GM12878 (cell line): ENCODE results near the gene PJA2. TPM values are rescaled to one million over a fixed set of nuclear protein-coding genes. Genes with fewer than 3 reads are reported as not detected.

Source experiments
- ATAC-seq: fragments of 200-7000 bp; cut with Tn5 transposase; 3 replicates; pipeline ENCODE4 v1.9.1; 2020; ENCODE audit warnings: mild to moderate bottlenecking, moderate library complexity
- BruUV-seq: library from RNA; stranded (reverse); fragments of 400-500 nt; replicated peaks from 2 replicates; lab custom pipeline; 2021; lab: Mats Ljungman, UMichigan
- CTCF ChIA-PET: fragments of 300-600 bp; sonication (Branson Sonifier 250); formaldehyde crosslinking; extraction: SDS; loops from one replicate; lab custom pipeline; 2021; ENCODE audit warnings: inconsistent platforms; lab: Yijun Ruan, JAX
- POLR2A ChIA-PET: fragments of 350-600 bp; formaldehyde crosslinking; extraction: SDS; loops from one replicate; lab custom pipeline; 2021; ENCODE audit warnings: inconsistent platforms; lab: Charles Lee
- RAD21 ChIA-PET: fragments of 300-600 bp; sonication (Branson Sonifier 250); formaldehyde crosslinking; loops from one replicate; lab custom pipeline; 2023; ENCODE audit warnings: antibody characterized with exemption; ENCODE audit not compliant: unreplicated experiment; lab: Charles Lee
- SMC1A ChIA-PET: fragments of 300-600 bp; sonication (Branson Sonifier 250); formaldehyde crosslinking; loops from one replicate; lab custom pipeline; 2023; ENCODE audit not compliant: unreplicated experiment, uncharacterized antibody; lab: Charles Lee
- DNase-seq: peaks from one replicate; pipeline ENCODE4 v3.0.0-alpha.2; 2011; ENCODE audit warnings: low read depth, low spot score
- FAIRE-seq: peaks from 3 replicates; lab custom pipeline; 2011; peaks lifted over from hg19 to GRCh38; lab: Jason Lieb, UNC
- H2AFZ ChIP-seq: 2 replicates; pipeline ENCODE4 v1.6.0; 2011; ENCODE audit warnings: low read depth, low read length, control low read depth; ENCODE audit not compliant: control insufficient read depth
- H3K27ac ChIP-seq: 2 replicates; pipeline ENCODE4 v1.5.1; 2011; ENCODE audit warnings: control low read depth; ENCODE audit not compliant: control insufficient read depth, insufficient read depth
- H3K27me3 ChIP-seq, 2 experiments: replicated peaks in 1 of 2; 2 replicates each; pipeline versions ENCODE4 v1.6.0 to v1.6.1; 2011; ENCODE audit warnings: low read length in 1 of 2; ENCODE audit not compliant: control insufficient read depth in 2 of 2, insufficient read depth in 2 of 2
- H3K36me3 ChIP-seq, 2 experiments: 2 replicates each; pipeline ENCODE4 v1.5.1; 2011; ENCODE audit warnings: low read length in 1 of 2; ENCODE audit not compliant: control insufficient read depth in 2 of 2, insufficient read depth in 2 of 2
- H3K4me1 ChIP-seq: 2 replicates; pipeline ENCODE4 v1.6.1; 2011; ENCODE audit warnings: mild to moderate bottlenecking, low read length, moderate library complexity, mixed read lengths; ENCODE audit not compliant: control insufficient read depth, insufficient read depth
- H3K4me2 ChIP-seq: 2 replicates; pipeline ENCODE4 v1.6.0; 2011; ENCODE audit warnings: control low read depth; ENCODE audit not compliant: control insufficient read depth, insufficient read depth
- H3K4me3 ChIP-seq: fragments of 200-600 bp; sonication (generic); 2 replicates; pipeline ENCODE4 v1.5.1; 2016
- H3K79me2 ChIP-seq: 2 replicates; pipeline ENCODE4 v1.6.0; 2011; ENCODE audit warnings: low read length; ENCODE audit not compliant: control insufficient read depth, insufficient read depth
- H3K9ac ChIP-seq: 2 replicates; pipeline ENCODE4 v1.8.0; 2011; ENCODE audit warnings: low read length, control low read depth, mixed read lengths; ENCODE audit not compliant: control insufficient read depth, insufficient read depth
- H3K9me3 ChIP-seq: replicated peaks from 3 replicates; pipeline ENCODE4 v1.5.1; 2011; ENCODE audit warnings: mild to moderate bottlenecking, low read length; ENCODE audit not compliant: control insufficient read depth, insufficient read depth
- H4K20me1 ChIP-seq: 2 replicates; pipeline ENCODE4 v1.6.0; 2011; ENCODE audit not compliant: control insufficient read depth, insufficient read depth
- BMI1 ChIP-seq: fragments of 450-650 bp; IDR thresholded peaks from 2 replicates; pipeline ENCODE4 v1.6.1; 2016; ENCODE audit warnings: mild to moderate bottlenecking, moderate library complexity, borderline replicate concordance
- ELK1 ChIP-seq: IDR thresholded peaks from 2 replicates; pipeline ENCODE4 v1.6.1; 2012; ENCODE audit warnings: low read depth, low read length, improper control_type of control experiment
- ETV6 ChIP-seq, 2 experiments: fragments of 450-650 bp in 1 of 2; IDR thresholded peaks in 1 of 2; conservative IDR thresholded peaks in 1 of 2; 2 replicates each; pipeline ENCODE4 v1.6.1; 2014; ENCODE audit warnings: antibody characterized with exemption in 1 of 2, borderline replicate concordance in 1 of 2, low read depth in 1 of 2, mild to moderate bottlenecking in 1 of 2, moderate library complexity in 1 of 2
- FOXM1 ChIP-seq: IDR thresholded peaks from 2 replicates; pipeline ENCODE4 v1.6.1; 2012; ENCODE audit warnings: low read depth, mild to moderate bottlenecking, inconsistent platforms, low read length, moderate library complexity
- LARP7 ChIP-seq: fragments of 450-650 bp; IDR thresholded peaks from 2 replicates; pipeline ENCODE4 v1.6.1; 2017; ENCODE audit warnings: mild to moderate bottlenecking
- MYC ChIP-seq: IDR thresholded peaks from 2 replicates; pipeline ENCODE4 v1.6.1; 2011; ENCODE audit warnings: mild to moderate bottlenecking, low read length, moderate library complexity, inconsistent platforms; ENCODE audit not compliant: insufficient read depth, insufficient replicate concordance, insufficient read length, severe bottlenecking
- NFYA ChIP-seq: IDR thresholded peaks from 2 replicates; pipeline ENCODE4 v1.6.1; 2011; ENCODE audit warnings: low read depth, mild to moderate bottlenecking, low read length, improper control_type of control experiment, borderline replicate concordance
- NR2C2 ChIP-seq: IDR thresholded peaks from 2 replicates; pipeline ENCODE4 v1.6.1; 2011; ENCODE audit warnings: borderline replicate concordance, low read depth; ENCODE audit not compliant: control insufficient read depth, insufficient read length
- NRF1 ChIP-seq: conservative IDR thresholded peaks from 2 replicates; pipeline ENCODE4 v1.6.1; 2011; ENCODE audit warnings: mild to moderate bottlenecking, low read depth, low read length, improper control_type of control experiment
- PKNOX1 ChIP-seq: fragments of 450-650 bp; IDR thresholded peaks from 2 replicates; pipeline ENCODE4 v1.6.1; 2016; ENCODE audit warnings: mild to moderate bottlenecking
- POLR2AphosphoS5 ChIP-seq: IDR thresholded peaks from 2 replicates; pipeline ENCODE4 v1.6.1; 2011; ENCODE audit warnings: mild to moderate bottlenecking, low read length, inconsistent platforms
- ZBTB33 ChIP-seq: fragments of 450-650 bp; IDR thresholded peaks from 2 replicates; pipeline ENCODE4 v1.6.1; 2017; ENCODE audit warnings: mild to moderate bottlenecking
- ZNF384 ChIP-seq: IDR thresholded peaks from 2 replicates; pipeline ENCODE4 v1.6.1; 2012; ENCODE audit warnings: low read depth, mild to moderate bottlenecking, low read length, improper control_type of control experiment, borderline replicate concordance
- WGBS: methylation state at CpG from one replicate; pipeline ENCODE4 v1.1.6; 2016; ENCODE audit warnings: low lambda C conversion rate; ENCODE audit not compliant: insufficient replicate concordance, insufficient coverage; ENCODE audit errors: missing lambda C conversion rate; 5-methylcytosine and 5-hydroxymethylcytosine counted together
- in situ Hi-C: fragments of 300-500 bp; cut with MboI; formaldehyde crosslinking; loops from 9 replicates; pipeline ENCODE4 v1.14.3; 2018; ENCODE audit warnings: mixed read lengths
- intact Hi-C: fragments of 100-400 bp; cut with micrococcal nuclease; formaldehyde crosslinking; loops from one replicate; pipeline ENCODE4 v1.14.2; 2022; ENCODE audit not compliant: unreplicated experiment
- polyA plus RNA-seq, 11 experiments: library from polyadenylated mRNA; depleted of rRNA in 4 of 11; unstranded in 6 of 11; stranded (reverse) in 5 of 11; fragments of >200 nt; fragmentation: Nextera tagmentation in 4 of 11; fragmentation: Illumina TruSeq in 1 of 11; extraction: Ambion mirVana in 4 of 11; extraction: Trizol in 1 of 11; gene quantifications; 1 replicate in 1 of 11; 2 replicates in 10 of 11; pipeline versions ENCODE4 v1.2.1 to v1.2.3, GENCODE V29; 2011 to 2016; ENCODE audit warnings: inconsistent platforms in 2 of 11, missing spikeins in 2 of 11, low read depth in 1 of 11
- total RNA-seq, 4 experiments: library from RNA; depleted of rRNA in 3 of 4; stranded (reverse); fragments of >200 nt in 3 of 4; fragmentation: Illumina TruSeq in 1 of 4; extraction: Trizol in 1 of 4; gene quantifications; 2 replicates each; pipeline versions ENCODE4 v1.2.1 to v1.2.3, GENCODE V29; 2013 to 2021

PJA2 gene
- total and polyA plus RNA-seq, 10 of the 15 experiments (the other 5 are each of a cell fraction or from before 2014, with no cell fraction given): 27.8 to 93.4 (median 47.8) TPM

- CTCF ChIA-PET: interaction anchor here (1.1 kb wide), 1 partner anchor 9 kb away, joined by 3 read pairs; no protein-coding TSS in a partner anchor
- Histone ChIP-seq H3K9ac (no peak overlapping the region), H3K36me3 (no peaks in the 10 kb centered on the region), H3K27ac (no peak overlapping the region), H4K20me1 (no peaks in the 10 kb centered on the region), H3K4me1 (no peaks in the 10 kb centered on the region), H2AFZ (no peak overlapping the region), H3K4me2 (no peak overlapping the region), H3K79me2 (no peaks in the 10 kb centered on the region), H3K27me3 (no peaks in the 10 kb centered on the region), H3K4me3 (no peak overlapping the region), H3K9me3 (no peaks in the 10 kb centered on the region)
- RAD21 ChIA-PET: no interaction called here
- POLR2A ChIA-PET: no interaction called here
- 98% methylated on average over 5 of the region's 5 CpGs for WGBS
- in situ Hi-C loops: no loop called here
- intact Hi-C loops: no loop called here
- ATAC-seq (no peak), DNase-seq (no peak), FAIRE-seq (no peak)
- SMC1A ChIA-PET: interaction anchor here (1.0 kb wide), 1 partner anchor 37 kb away, joined by 3 read pairs; no protein-coding TSS in a partner anchor
- BruUV-seq: no TSS peak
- TF ChIP-seq POLR2AphosphoS5 (no peak), ZNF384 (no peak), FOXM1 (no peak), BMI1 (no peak), PKNOX1 (no peak), ELK1 (no peak), NFYA (no peak), ZBTB33 (no peak), LARP7 (no peak), ETV6 (conservative IDR thresholded peaks at IDR 0.05 in 1 of 2, IDR thresholded peaks at IDR 0.05 in 1 of 2; ENCODE audit: borderline replicate concordance in 1 of 2, low read depth in 1 of 2) (no peak), NR2C2 (no peak), MYC (no peak), NRF1 (no peak)
Measured at GRCh38 chr5:109324931-109325330, 84.8 kb downstream of the PJA2 start.
